ENCODE data around the gene TDRD9.

TDRD9 gene

DNA sequence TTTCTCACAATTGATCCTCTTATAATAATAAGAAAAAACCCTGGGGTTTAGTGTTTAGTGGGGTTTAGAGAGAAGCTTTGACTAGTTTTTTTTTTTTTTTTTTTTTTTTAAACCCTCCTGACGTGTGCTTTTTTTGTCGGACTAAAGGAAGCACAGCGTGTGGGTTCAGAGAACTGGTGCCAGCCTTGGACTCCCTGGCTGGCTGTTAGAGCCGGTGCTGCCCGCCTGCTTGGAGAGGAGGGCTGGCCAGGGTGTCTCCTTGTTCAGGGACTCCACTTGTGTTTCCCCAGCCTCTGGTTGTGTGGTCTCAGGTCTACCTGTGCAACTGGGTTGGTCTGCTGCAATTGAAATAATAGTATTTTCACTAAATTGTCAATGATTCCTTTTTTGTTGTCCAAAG, 103.1 kb downstream of the TDRD9 start:
- DNase-seq (ENCODE audit: low read depth): no peak

DNA sequence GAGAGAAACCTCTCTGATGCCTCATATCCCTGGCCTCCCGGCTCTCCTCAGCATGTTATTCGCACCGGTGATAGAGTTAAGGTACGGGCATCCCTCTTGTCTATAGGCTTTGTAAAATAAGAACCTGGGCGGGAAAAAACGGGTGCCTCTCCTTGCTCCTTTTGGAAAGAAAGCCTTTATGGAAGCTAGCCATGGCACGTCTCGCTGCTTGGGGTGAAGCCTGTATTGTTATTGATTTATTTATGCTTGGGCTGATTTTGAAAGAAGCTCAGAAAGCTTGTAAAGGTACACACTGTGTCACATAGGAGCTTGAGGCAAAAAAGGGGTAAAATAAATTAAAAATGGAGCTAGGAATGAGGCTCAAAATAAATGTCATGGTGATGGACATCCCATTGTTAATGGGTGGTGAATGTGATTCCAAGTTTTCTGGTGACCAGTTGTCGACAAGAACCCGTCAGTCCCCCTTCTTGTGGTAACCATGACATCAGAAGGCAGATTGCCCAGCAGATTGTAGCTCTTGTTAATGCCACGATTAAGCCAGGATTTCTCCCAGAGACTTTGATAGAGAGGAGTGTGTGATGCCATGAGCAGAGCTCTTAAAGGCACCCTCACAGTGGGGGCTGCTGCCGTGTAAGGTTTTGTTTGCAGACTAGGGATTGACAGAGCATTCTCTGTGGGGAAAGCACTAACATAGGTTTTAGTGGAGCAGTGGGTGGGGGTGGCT, 106.9 kb downstream of the TDRD9 start:
- DNase-seq (ENCODE audit: low read depth): no peak

DNA sequence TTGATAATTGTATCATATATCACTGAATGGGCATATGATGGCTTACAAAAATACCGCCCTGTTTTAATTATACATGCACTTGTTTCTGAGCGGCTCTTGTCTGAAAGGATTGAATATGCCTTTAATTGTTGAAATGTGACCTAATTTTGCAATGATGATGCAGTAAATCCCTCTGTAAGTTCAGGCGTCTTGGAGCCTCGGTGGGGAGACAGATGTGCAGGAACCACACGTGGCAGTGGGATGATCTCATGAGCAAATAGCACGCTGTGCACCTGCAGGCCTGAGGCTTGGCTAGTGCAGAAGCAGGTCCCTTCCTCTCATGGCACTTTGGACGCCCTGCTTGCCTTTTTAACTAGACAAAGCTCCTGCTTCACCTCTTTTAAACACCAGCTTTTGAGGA, 108.0 kb downstream of the TDRD9 start:
- DNase-seq (ENCODE audit: low read depth): no peak

DNA sequence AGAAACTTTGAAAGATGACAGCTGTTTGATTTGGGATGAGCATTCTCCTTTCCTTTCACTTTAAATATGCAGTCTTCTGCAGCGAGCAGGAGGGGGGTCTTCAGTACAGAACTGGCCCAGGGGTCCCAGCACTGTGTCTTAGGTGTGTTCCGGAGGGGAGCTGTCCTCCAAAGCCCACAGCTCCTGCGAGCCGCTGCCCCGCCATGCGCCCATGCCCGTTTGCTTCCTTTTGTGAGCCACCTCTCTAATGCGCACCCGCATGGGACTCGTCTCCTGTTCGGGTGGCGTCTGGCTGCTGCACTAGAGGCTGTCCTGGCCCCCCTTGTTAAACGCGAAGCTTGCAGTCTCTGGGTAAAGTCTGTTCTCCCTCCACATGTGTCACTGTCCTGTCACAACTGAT, 108.8 kb downstream of the TDRD9 start:
- no peak for DNase-seq (ENCODE audit: low read depth)

DNA sequence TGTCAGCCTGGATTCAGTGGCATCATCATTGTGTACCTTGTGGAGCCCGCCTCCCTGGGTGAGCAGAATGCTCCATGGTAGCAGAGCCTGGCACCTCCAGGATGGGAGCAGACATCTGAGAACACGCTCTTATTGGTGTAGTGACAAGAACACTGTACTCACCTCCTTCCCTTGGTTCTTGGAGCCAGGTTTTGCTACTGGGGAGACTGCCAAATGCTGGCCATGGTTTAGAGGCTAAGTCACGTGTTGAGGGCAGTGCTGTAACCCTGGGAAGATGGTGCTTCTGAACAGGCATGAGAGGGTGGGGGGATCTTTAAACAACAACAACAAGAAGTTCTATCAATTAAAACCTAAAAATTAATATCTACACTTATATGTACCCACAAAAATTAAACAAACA, 109.6 kb downstream of the TDRD9 start:
- no peak for DNase-seq (ENCODE audit: low read depth)

DNA sequence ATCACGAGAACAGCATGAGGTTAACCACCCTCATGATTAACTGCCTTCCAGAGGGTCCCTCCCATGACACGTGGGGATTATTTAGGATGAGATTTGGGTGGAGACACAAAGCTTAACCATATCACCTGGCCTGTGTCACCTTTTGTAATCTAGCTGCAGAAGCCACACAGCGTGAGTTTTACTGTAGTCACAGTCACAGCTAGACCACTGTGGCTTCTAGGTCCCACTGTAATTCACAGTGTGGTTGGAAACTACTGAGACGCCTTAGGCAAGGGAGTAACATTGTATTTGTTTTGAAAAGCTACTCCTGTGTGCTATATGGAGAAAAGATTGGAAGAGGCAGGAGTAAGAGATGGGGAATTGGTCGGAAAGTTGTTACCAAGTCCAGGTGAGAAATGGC, 111.0 kb downstream of the TDRD9 start:
- DNase-seq (ENCODE audit: low read depth): no peak

DNA sequence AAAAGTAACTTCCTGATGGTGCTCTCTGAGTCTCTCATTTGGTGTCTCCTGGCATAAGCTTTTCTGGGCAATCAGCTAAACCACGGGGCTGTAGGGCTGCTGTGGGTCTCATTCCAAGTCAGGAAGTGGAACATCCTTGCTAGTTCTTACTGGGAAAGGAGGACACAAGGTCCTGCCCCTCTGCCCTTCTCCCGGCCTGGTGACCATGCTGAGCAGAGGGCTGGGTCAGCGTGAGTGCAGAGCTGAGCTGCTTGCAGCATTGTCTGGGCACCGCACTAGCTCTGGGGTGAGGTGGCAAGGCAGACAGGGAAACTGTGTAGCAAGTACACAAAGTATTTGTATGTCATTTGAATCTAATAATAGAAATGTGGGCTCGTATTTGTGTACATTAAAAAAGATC, 112.3 kb downstream of the TDRD9 start:
- no peak for DNase-seq (ENCODE audit: low read depth)

DNA sequence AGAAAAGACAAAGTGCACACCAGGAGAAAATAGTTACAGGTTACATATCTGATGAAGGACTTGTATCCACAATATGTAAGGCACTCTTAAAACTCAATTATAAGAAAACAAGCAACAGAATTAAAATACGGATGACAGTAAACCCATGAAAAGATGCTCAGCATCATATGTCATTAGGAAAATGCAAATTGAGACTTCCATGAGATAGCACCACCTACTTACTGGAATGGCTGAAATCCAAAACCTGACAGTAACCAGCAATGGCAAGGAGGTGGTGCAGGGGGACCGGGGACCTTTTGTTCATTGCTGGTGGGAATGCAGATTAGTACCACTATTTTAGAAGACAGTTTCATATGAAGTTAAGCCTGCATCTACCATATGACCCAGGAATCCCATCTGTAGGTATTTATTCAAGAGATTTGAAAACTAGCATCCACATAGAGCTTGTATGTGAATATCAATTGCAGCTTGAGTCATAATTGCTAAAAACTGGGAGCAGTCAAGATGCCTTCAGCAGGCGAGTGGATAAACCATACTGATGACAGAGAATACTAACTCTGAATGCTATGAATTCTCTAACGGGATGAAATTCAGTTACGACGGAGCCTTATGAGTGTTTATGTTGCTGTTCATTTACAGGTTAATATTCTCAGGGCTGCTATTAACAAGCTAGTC, 113.3 kb downstream of the TDRD9 start:
- no peak for DNase-seq (ENCODE audit: low read depth)

DNA sequence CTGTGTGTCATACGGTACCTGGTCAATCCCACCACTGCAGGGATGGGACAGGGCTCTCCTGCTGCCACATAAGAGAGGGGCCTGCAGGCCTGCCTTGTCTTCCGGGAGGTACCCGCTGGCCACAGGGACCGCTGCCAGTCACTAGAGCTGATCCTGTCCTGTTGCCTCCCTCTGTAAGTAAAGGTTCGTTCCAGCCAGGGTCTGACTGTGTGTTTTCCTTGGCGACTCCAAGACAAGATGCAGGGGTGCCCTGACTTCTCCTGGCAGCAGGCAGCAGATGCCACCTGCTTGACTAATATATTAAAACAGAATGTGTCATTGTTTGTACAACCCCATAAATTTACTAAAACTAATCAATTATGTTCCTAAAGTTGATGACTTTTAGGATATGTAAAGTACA, 115.8 kb downstream of the TDRD9 start:
- no peak for DNase-seq (ENCODE audit: low read depth)

DNA sequence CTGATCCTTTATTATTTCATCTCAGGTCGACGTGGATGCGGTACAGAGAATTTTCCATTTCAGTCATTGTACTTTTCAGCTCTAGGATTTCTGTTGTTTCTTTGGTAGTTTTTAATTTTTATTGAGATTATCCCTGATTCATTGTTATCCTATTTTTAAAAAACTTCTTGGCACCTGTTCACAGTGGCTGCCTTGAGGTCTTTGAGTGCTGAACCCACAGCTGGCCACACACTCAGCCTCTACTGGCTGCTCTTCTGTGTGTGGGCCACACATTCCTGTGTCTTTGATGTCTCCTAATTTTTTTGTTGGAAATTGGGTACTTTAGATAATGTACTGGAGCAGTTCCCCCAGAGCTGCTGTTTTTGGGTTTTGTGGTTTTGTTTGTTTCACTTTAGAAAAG, 119.5 kb downstream of the TDRD9 start:
- DNase-seq (ENCODE audit: low read depth): no peak

DNA sequence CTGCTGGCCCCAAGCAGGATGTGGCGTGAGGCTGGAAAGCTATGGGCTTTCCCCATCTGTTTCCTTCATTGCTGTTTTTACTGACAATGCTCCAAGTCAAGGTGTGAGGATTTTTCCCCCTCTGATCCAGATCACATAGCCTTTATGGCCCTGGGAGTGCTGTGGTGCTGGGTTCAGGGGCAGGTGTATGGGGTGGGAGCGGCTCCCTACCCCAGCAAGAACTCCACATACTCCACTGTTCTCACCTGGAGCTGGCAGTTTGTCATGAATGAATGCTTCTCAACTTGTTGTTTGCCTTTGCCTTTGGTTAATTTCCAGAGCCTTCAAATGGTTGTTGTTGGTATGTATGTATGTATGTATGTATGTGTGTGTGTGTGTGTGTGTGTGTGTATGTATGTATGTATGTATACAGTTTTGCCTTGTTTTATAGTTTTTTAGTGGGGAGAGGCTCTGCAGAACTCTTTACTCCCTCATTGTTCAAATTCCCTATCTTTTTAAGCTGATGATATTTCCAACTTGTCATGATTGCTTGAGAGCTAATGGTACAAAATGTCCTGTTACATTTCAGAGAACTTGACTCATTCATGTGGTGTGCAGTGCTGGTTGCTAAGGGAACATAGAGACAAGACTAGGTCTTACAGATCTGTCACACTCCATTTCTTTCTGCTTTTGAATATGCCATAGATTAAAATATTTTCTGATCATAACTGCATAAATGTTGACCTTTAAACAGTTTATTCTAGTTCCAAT, 120.7 kb downstream of the TDRD9 start:
- DNase-seq (ENCODE audit: low read depth): no peak

DNA sequence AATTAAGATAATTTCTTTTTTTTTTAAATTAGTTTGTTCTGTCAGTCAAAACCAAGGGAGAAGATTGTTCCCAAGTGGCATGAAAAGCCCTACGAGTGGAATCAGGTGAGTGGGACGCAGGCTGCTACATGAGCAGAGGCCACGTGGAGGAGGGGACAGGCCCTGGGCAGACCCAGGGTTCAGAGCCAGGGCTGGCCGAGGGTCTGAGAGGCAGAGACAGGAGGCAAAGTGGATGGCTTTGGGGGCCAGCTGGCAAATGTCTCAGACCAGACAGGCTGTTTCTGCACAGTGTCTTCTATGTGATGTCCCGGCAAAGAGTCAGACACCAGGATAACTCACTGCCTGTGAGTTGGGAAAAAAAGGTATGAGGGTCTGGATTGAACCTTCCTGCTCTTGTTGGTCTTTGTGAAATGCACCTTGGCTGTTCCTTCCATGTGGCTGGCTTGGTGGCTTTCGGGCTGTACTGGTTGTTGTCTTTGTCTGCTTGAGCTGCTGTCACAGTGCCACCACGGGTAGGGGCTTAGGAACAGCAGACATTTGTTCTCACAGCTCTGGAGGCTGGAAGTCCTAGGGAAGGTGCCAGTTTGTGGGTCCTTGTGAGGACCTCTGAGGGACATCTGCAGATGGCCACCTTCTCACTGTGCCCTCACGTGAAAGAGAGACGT, 121.5 kb downstream of the TDRD9 start:
- DNase-seq (ENCODE audit: low read depth): no peak

DNA sequence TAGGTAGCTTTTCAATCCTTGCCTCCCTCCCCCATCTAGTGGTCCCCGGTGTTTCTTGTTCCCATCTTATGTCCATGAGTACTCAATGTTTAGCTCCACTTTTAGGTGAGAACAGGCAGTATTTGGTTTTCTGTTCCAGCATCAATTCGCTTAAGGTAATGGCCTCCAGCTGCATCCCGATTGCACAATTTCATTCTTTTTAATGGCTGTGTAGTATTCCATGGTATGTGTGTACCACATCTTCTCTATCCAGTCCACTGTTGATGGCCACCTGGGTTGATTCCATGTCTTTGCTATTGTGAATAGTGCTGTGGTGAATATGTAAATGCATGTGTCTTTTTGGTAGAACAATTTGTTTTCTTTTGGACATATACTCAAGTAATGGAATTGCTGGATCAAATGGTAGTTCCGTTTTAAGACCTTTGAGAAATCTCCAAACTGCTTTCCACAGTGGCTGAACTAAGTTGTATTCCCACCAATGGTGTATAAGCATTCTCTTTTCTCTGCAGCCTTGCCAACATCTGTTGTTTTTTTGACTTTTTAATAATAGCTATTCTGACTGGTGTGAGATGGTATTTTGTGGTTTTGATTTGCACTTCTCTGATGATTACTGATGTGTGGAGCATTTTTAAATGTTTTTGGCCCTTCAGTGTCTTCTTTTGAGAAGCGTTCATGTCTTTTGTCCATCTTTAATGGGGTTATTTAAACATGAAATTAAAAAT, 123.0 kb downstream of the TDRD9 start:
- DNase-seq (ENCODE audit: low read depth): no peak

DNA sequence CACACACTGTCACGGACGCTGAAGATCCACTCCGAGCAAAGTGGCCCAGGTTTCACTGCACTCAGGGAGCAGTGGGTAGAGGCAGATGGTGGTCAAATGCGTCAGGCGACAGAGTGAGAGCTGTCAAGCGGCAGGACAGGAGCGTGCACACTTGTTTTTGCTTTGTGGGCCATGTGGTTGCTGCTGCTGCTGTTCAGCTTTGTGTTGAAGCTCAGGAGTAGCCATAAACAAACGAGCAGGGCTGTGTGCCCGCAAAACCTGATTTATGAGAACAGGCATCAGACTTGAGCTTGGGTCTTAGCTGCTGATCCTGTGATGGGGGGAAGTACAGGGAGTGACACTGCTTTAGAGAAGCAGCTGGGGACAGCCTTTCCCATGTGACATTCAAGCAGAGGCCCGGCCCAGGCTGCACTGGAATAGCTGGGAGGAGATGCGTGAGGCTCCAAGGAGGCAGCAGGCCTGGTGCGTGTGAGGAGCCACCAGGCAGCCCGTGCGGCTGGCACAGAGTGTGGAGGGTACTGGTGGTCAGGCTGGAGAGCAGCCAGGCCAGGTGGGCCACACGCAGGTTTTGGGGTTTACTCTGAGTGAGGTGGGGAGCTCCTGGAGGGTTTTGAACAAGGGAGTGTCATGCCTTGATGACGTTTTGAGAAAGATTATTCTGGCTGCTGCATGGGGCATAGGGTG, 126.1 kb downstream of the TDRD9 start:
- no peak for DNase-seq (ENCODE audit: low read depth)

DNA sequence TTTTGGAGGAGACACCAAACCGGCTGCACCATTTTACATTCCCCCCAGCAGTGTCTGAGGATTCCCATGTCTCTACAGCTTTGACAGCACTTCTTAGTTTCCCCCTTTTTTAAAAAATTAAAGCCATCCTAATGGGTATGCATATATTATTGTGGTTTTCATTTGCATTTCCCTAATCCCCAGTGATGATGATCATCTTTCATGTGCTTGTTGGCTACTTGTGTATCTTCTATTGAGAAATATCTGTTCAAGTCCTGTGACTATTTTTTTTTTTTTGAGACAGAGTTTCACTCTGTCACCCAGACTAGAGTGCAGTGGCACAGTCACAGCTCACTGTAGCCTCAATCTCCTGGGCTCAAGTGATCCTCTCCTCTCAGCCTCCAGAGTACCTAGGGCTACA, 134.0 kb downstream of the TDRD9 start:
- DNase-seq (ENCODE audit: low read depth): no peak

DNA sequence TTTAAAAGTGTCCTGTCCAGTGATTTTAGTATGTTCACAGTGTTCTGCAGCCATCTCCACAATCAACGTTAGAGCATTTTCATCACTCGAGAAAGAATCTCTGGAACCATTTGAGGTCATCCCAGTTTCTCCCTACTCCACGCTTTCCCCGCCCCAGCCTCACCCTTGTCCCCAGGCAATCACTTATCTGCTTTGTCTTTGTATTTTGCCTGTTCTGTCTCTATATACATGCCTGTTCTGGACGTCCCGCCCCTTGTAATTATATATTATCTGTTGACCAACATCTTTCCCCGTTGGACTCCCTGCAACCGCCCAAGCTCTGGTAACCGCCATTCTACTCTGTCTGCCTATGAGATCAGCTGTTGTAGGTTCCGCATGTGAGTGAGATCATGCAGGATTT, 135.7 kb downstream of the TDRD9 start:
- no peak for DNase-seq (ENCODE audit: low read depth)

DNA sequence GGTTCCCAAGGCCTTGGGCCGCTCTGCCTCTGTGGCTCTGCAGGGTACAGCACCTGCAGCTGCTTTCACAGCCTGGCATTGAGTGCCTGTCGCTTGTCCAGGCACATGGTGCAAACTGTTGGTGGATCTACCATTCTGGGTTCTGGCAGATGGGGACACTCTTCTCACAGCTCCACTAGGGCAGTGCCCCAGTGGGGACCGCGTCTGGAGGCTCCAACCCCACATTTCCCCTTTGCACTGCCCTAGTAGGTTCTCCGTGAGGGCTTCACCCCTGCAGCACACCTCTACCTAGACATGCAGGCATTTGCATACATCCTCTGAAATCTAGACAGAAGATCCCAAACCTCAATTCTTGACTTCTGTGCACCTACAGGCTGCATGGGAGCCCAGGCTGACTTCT, 138.0 kb downstream of the TDRD9 start:
- no peak for DNase-seq (ENCODE audit: low read depth)

DNA sequence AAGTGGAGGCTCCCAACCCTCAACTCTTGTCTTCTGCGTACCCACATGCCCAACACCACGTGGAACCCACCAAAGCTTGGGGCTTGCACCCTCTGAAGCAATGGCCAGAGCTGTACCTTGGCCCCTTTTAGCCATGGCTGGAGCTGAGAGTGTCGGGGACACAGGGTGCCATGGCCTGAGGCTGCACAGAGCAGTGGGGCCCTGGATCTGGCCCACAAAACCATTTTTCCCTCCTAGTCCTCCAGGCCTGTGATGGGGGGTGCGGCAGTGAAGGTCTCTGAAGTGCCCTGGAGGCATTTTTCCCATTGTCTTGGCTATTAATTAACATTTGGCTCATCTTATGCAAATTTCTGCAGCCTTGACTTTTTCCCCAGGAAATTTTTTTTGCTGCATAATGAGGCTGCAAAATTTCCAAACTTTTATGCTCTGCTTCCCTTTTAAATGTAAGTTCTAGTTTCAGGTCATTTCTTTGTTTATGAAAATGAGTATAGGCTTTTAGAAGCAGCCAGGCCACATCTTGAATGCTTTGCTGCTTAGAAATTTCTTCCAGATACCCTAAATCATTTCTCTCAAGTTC, 138.6 kb downstream of the TDRD9 start:
- DNase-seq (ENCODE audit: low read depth): no peak

DNA sequence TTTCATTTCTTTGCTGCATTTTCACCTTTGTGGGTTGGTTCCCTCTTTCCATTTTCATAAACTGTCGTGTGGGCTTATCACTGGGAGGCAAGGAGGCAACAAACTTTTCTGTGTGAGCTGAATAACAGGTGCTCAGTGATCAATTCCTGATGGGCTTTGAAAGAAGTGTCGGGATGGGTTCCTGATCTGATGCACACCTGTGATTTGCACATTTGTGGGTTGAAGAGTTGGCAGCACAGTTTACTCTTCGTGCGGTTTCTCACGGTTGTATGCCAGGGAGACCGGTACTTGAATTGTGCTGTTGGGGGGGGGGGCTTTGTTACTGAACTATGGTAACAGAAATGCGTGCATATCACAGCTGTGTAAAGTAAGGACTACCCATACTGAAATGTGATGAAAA, 141.3 kb downstream of the TDRD9 start:
- DNase-seq (ENCODE audit: low read depth): no peak

DNA sequence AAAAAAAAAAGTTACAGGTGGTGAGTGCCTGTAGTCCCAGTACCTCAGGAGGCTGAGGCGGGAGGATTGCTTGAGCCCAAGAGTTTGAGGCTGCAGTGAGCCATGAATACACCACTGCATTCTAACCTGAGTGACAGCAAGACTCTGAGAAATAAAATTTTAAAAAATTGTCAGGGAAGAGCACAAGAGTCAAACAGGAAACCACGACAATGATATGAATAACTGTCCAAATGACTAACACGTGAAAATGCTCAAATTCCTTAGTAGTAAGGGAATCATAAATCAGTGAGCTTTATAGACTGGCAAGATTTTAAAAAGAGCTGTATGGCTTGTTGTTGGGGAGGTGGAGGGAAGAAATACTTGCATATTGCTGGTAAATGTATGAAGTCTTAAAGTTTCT, 144.3 kb downstream of the TDRD9 start:
- no peak for DNase-seq (ENCODE audit: low read depth)

DNA sequence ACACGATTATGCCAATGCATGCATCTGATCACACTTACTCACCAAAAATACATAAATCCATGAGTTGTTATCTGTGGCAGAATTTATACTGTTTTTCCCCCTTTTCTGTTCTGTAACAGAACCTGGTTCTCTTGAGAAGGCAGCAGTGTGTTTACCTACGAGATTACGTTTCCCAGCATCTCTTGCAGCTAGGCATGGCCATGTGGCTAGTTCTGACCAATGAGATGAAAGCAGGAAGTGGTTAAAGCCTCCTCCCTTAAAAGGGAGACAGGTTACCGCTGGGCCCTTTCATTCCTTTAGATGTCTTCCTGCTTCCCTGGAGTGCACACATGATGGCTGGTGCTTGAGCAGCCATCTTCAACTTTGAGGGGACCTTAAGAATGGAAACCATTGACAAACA, 145.5 kb downstream of the TDRD9 start:
- no peak for DNase-seq (ENCODE audit: low read depth)
